Central memory CD8-positive, alpha-beta T cell (primary cell): ENCODE measurements around the gene TMEM184B.

Source experiments
- ATAC-seq: fragments of 150-1000 bp; cut with Tn5 transposase; replicated peaks from 2 replicates; pipeline ENCODE4 v1.10.0; 2022; ENCODE audit warnings: mild to moderate bottlenecking, moderate FRiP score, moderate number of reproducible peaks; ENCODE audit not compliant: poor library complexity, severe bottlenecking; ENCODE audit errors: extremely low read depth
- DNase-seq, 2 donors: peaks; one replicate each; pipeline ENCODE4 v3.0.0; 2021; ENCODE audit warnings: low spot score in 2 of 2
- H3K27ac Mint-ChIP-seq: one replicate; pipeline ENCODE4 v1.8.0; 2022; ENCODE audit warnings: low read depth, mild to moderate bottlenecking, moderate library complexity, mixed read lengths
- H3K27me3 Mint-ChIP-seq: one replicate; pipeline ENCODE4 v1.8.0; 2022; ENCODE audit warnings: mixed read lengths
- H3K36me3 Mint-ChIP-seq: one replicate; pipeline ENCODE4 v1.8.0; 2022; ENCODE audit warnings: mild to moderate bottlenecking, moderate library complexity, mixed read lengths; ENCODE audit not compliant: insufficient read depth
- H3K4me1 Mint-ChIP-seq: one replicate; pipeline ENCODE4 v1.8.0; 2022; ENCODE audit warnings: mixed read lengths
- H3K4me3 Mint-ChIP-seq: one replicate; pipeline ENCODE4 v1.8.0; 2022; ENCODE audit warnings: mild to moderate bottlenecking, moderate library complexity, mixed read lengths
- H3K9me3 Mint-ChIP-seq: one replicate; pipeline ENCODE4 v1.8.0; 2022; ENCODE audit warnings: mixed read lengths

Gene TMEM184B

DNA sequence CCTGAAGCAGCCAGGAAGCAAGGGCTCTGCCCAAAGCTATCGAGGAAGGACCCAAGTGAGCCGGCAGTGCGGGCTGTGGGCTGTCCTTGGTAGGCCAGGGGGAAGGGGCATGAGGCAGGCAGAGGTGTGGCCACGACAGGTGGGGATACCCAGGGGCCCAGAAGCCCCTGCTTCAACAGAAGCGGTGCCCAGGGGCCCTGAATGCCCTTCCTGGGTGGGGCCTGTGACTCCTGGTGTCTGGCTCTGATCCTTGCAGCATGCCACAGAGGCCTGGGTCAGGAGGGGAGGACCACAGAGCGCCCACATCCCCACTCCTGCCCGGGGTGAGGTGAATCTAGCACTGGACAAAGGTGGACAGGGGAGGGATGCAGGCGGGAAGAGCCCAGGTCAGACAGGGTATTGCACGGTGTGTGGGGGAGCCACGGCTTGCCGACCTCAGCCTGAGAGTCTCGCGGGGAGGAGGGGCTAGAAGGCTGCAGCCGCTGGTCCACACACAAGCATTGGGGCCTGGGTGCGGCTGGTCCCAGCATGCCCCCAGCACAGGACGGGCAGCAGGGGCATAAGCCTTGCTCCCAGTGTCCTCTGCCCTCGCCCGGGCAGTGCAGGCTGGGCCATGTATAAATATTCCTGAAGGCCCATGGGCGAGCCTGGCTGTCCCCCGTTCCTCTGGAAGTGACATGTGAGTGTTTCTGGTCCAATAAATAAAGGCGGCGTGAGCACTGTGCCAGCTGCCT lies 52.0 kb downstream of the TMEM184B start:
- Mint-ChIP-seq H3K27me3 (no peaks in the 10 kb centered on the region), H3K4me1 (peaks cover 7% of the 10 kb centered on the region), H3K9me3 (no peaks in the 10 kb centered on the region), H3K36me3 (peaks cover 18% of the 10 kb centered on the region), H3K4me3 (no peak overlapping the region), H3K27ac (peak overlapping the region; percentile 32)
- ATAC-seq (no peak), DNase-seq (no peak)

DNA sequence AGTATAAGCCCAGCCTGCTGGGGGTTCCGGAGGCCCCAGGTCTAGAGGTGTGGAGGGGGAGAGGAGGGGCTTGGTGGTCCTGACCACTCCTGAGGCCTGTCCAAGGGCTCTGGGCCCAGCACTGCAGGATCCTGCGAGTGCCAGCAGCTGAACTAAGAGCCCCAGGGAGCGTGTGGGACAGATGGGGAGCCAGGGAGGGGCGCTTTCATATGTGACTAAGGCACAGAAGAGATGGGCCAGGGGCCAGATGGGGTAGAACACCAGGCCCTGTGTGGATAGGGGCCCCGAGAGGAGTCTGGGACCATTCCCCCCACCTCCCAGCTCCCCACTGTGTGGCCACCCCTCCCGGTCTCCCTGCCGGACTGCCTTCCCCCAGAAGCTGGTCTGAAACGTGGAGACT lies 52.6 kb downstream of the TMEM184B start:
- Mint-ChIP-seq H3K4me1 (peaks cover 10% of the 10 kb centered on the region), H3K36me3 (peaks cover 19% of the 10 kb centered on the region), H3K27ac (peak overlapping the region; percentile 32), H3K9me3 (no peaks in the 10 kb centered on the region), H3K27me3 (no peaks in the 10 kb centered on the region), H3K4me3 (no peak overlapping the region)
- ATAC-seq (no peak), DNase-seq (no peak)

DNA sequence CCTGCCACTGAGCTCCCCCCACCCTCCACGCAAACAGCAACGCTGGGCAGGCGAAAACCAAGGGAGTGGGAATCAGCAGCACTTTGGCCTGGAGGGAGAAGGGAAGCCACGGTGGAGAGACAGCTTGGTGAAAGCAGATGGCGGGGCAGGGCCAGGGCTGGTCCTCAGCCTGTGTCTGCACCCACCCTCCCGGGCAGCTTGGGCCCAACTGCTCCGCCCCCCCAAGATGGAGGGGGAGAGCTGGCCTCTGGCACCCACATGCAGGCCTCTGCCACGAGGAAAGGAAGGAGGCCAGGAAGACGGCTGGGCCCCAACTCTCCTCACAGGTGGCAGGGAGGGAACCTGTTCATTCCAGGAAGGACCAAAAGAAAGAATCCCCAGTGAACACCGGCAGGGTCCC lies 53.2 kb downstream of the TMEM184B start:
- no peak for DNase-seq
- H3K27ac Mint-ChIP-seq: peak overlapping the region; percentile 51
- no peaks in the 10 kb centered on the region for H3K27me3 Mint-ChIP-seq
- no peaks in the 10 kb centered on the region for H3K9me3 Mint-ChIP-seq
- ATAC-seq: no peak
- peaks cover 14% of the 10 kb centered on the region for H3K4me1 Mint-ChIP-seq
- H3K4me3 Mint-ChIP-seq: no peak overlapping the region
- peaks cover 21% of the 10 kb centered on the region for H3K36me3 Mint-ChIP-seq

DNA sequence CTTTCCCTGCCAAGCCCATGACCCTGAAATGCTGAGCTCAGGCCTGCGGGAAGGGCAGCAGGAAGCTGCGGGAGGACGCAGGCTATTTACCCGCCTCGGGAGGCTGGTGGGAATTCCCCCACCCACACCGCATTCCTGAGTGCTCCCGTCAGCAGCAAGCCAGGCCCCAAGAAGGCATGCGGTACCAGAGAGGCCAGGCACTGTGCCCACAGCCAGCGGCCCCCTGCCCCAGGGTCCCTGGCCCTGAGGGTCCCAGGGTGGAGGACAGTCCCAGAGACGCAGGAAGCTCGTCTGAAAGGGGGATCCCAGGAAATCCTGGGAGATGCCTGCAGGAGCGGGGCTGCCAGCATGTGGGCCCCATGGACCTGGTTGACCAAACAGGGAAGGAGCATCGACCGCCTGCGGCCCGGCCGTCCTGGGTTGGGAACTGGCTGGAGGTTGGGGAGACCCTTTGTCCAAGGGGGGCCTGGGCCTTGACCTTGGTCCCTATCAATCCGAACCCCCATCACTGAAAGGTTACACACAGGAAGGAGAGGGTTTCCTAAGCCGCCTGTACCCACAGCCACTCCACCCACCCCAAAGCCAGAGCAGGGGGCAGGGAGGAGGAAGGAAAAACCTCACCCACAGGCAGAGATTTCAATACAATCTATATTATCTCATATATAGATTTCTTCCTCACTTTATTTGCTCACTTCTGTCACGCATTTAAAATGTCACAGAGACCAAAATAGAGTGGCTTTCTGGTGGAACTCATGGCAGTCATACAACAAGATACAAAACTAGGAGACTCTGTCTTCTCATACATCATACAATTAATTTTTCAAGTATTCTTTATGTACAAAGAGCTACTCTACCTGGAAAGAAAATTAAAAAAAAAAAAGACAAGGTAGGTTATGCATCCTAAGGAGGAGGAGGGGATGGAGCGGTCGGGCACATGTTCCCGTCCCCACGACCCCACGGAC lies 53.9 kb downstream of the TMEM184B start:
- no peak overlapping the region for H3K4me3 Mint-ChIP-seq
- H3K9me3 Mint-ChIP-seq: no peaks in the 10 kb centered on the region
- ATAC-seq (no peak), DNase-seq (no peak)
- H3K4me1 Mint-ChIP-seq: peaks cover 14% of the 10 kb centered on the region
- no peaks in the 10 kb centered on the region for H3K27me3 Mint-ChIP-seq
- peak overlapping the region; percentile 51 for H3K27ac Mint-ChIP-seq
- peaks cover 22% of the 10 kb centered on the region for H3K36me3 Mint-ChIP-seq

GRCh38 chr22:38215156-38216038 lies 57.4 kb downstream of the TMEM184B start:
- Mint-ChIP-seq H3K4me3 (peak overlapping the region; percentile 13), H3K27ac (peak overlapping the region; percentile 82), H3K27me3 (no peaks in the 10 kb centered on the region), H3K4me1 (peaks cover 26% of the 10 kb centered on the region), H3K36me3 (peaks cover 29% of the 10 kb centered on the region), H3K9me3 (no peaks in the 10 kb centered on the region)
- ATAC-seq: no peak
- no peak for DNase-seq

DNA sequence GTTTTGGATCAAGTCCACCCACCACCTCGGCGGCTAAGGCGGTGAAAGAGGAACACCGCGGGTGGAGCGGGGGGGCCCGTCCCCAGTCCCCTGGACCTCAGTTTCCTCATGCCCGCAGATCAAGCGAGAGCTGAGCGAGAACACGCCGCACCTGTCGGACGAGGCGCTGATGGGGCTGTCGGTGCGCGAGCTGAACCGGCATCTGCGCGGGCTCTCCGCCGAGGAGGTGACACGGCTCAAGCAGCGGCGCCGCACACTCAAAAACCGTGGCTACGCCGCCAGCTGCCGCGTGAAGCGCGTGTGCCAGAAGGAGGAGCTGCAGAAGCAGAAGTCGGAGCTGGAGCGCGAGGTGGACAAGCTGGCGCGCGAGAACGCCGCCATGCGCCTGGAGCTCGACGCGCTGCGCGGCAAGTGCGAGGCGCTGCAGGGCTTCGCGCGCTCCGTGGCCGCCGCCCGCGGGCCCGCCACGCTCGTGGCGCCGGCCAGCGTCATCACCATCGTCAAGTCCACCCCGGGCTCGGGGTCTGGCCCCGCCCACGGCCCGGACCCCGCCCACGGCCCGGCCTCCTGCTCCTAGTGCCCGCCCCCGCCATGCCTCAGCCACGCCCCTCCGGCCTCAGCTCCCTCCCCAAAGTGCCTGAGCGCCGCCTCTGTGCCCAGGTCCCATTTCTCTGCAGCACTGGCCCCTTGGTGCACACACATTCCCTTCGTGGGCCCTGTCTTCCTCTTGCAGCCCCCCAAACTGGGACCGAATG lies 58.3 kb downstream of the TMEM184B start:
- peak; percentile 55 to 59 for DNase-seq
- peaks cover 24% of the 10 kb centered on the region for H3K4me1 Mint-ChIP-seq
- H3K27me3 Mint-ChIP-seq: no peaks in the 10 kb centered on the region
- peak overlapping the region; percentile 13 for H3K4me3 Mint-ChIP-seq
- peak; percentile 49 for ATAC-seq
- H3K9me3 Mint-ChIP-seq: no peaks in the 10 kb centered on the region
- peak overlapping the region; percentile 82 for H3K27ac Mint-ChIP-seq
- peaks cover 29% of the 10 kb centered on the region for H3K36me3 Mint-ChIP-seq

- no peak for DNase-seq
- peaks cover 19% of the 10 kb centered on the region for H3K4me1 Mint-ChIP-seq
- peaks cover 29% of the 10 kb centered on the region for H3K36me3 Mint-ChIP-seq
- H3K27me3 Mint-ChIP-seq: no peaks in the 10 kb centered on the region
- no peak overlapping the region for H3K27ac Mint-ChIP-seq
- no peak overlapping the region for H3K4me3 Mint-ChIP-seq
- H3K9me3 Mint-ChIP-seq: no peaks in the 10 kb centered on the region
- ATAC-seq: no peak
Measured at GRCh38 chr22:38213990-38214301, 58.9 kb downstream of the TMEM184B start.

GRCh38 chr22:38213319-38213989 lies 59.4 kb downstream of the TMEM184B start:
- DNase-seq (no peak), ATAC-seq (no peak)
- Mint-ChIP-seq H3K27ac (peak overlapping the region; percentile 68), H3K36me3 (peaks cover 29% of the 10 kb centered on the region), H3K4me1 (peaks cover 19% of the 10 kb centered on the region), H3K9me3 (no peaks in the 10 kb centered on the region), H3K27me3 (no peaks in the 10 kb centered on the region), H3K4me3 (peak overlapping the region; percentile 6)

DNA sequence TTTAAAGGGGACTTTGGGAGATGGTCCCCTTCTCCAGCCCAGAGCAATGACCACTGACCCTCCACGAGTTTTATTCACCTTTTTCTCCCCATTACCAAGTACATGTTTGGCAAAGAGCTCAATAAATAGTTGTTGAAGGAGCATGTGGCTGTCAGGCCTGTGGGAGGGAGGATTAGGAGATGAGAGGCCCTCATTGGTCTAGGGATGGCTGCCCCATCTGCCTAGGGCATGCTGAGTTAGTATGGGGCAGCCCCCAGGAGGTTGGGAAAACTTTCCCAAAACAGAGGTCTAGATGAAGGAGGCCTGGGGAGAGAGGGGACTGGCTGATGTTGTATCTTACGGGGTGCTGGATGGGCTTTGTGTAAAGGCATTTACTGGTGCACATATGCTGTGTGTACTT lies 60.4 kb downstream of the TMEM184B start:
- Mint-ChIP-seq H3K36me3 (peaks cover 27% of the 10 kb centered on the region), H3K27me3 (no peaks in the 10 kb centered on the region), H3K4me1 (peaks cover 19% of the 10 kb centered on the region), H3K27ac (peak overlapping the region; percentile 68), H3K9me3 (no peaks in the 10 kb centered on the region), H3K4me3 (no peak overlapping the region)
- ATAC-seq (no peak), DNase-seq (no peak)

GRCh38 chr22:38211556-38211955 lies 61.3 kb downstream of the TMEM184B start:
- no peaks in the 10 kb centered on the region for H3K9me3 Mint-ChIP-seq
- no peak overlapping the region for H3K27ac Mint-ChIP-seq
- H3K27me3 Mint-ChIP-seq: no peaks in the 10 kb centered on the region
- DNase-seq: no peak
- no peak for ATAC-seq
- peaks cover 23% of the 10 kb centered on the region for H3K36me3 Mint-ChIP-seq
- H3K4me1 Mint-ChIP-seq: peaks cover 19% of the 10 kb centered on the region
- no peak overlapping the region for H3K4me3 Mint-ChIP-seq

DNA sequence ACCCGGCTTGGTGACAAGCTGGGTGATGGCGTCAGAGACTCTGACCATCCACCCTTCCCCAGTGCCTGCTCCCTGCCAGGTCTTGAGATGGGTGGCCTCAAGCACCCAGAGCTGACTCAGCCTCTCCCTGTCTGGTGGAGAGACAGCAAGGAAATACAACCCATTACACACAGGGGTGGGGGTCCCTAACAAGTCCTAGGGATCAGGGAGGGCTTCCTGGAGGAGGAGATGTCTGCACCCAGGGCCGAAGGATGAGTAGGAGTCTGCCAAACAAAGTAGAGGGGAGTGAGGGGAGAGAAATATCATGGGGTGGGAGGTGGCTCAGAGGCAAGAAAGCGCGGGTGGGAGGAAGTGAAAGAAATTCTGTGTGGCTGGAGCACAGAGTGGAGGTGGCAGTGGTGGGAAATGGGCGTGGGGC lies 64.2 kb downstream of the TMEM184B start:
- Mint-ChIP-seq H3K36me3 (peaks cover 18% of the 10 kb centered on the region), H3K4me1 (peaks cover 27% of the 10 kb centered on the region), H3K27ac (no peak overlapping the region)

More for the DNA sequence above, 64.2 kb downstream of the TMEM184B start:
- no peak for ATAC-seq
- H3K9me3 Mint-ChIP-seq: no peaks in the 10 kb centered on the region
- no peaks in the 10 kb centered on the region for H3K27me3 Mint-ChIP-seq
- DNase-seq: no peak
- no peak overlapping the region for H3K4me3 Mint-ChIP-seq
